Endometrium (tissue), 2 donors: ENCODE data around the gene TLCD2.
"Not testable (repeated sequence)": the region's sequence is repeated elsewhere in the genome, so short reads cannot be mapped to it uniquely, and the experiment has no call there.

Experiments used
- FAIRE-seq: peaks from 2 replicates; lab custom pipeline; 2012; peaks lifted over from hg19 to GRCh38; lab: Jason Lieb, UNC
- donor health status: control.
- donor health status: control.

The TLCD2 gene

GRCh38 chr17:1709971-1710806 is at the start of gene TLCD2:
TLCD2 (minus strand) TSS chr17:1710377; CDS start chr17:1710242, 135 bp downstream.
- no peak for FAIRE-seq

- FAIRE-seq: peak; percentile 73
Measured at GRCh38 chr17:1759529-1759928, 49.4 kb upstream of the TLCD2 start.

GRCh38 chr17:1758807-1759206 is 48.6 kb upstream of the TLCD2 start:
- FAIRE-seq: no peak

- no peak for FAIRE-seq
Measured at GRCh38 chr17:1755827-1756262, 45.7 kb upstream of the TLCD2 start.

GRCh38 chr17:1755252-1755826 is 45.2 kb upstream of the TLCD2 start:
- no peak for FAIRE-seq

- no peak for FAIRE-seq
Measured at GRCh38 chr17:1754430-1755112, 44.4 kb upstream of the TLCD2 start.

- FAIRE-seq: no peak
Measured at GRCh38 chr17:1753767-1754429, 43.7 kb upstream of the TLCD2 start.

GRCh38 chr17:1752425-1753262 is 42.5 kb upstream of the TLCD2 start:
- no peak for FAIRE-seq

GRCh38 chr17:1750628-1751027 is 40.5 kb upstream of the TLCD2 start:
- FAIRE-seq: no peak

- no peak for FAIRE-seq
Measured at GRCh38 chr17:1746975-1747543, 36.9 kb upstream of the TLCD2 start.

- no peak for FAIRE-seq
Measured at GRCh38 chr17:1745513-1746020, 35.4 kb upstream of the TLCD2 start.

- FAIRE-seq: no peak
Measured at GRCh38 chr17:1744551-1745512, 34.7 kb upstream of the TLCD2 start.

GRCh38 chr17:1743088-1743439 is 32.9 kb upstream of the TLCD2 start:
- FAIRE-seq: no peak

- no peak for FAIRE-seq
Measured at GRCh38 chr17:1742371-1743087, 32.4 kb upstream of the TLCD2 start, which contains the start of gene SERPINF2. SERPINF2 (plus strand) TSS chr17:1742871; CDS start chr17:1744996, 2,125 bp downstream.

GRCh38 chr17:1741899-1742298 is 31.7 kb upstream of the TLCD2 start:
- FAIRE-seq: not testable (repeated sequence)

- no peak for FAIRE-seq
Measured at GRCh38 chr17:1737531-1738291, 27.5 kb upstream of the TLCD2 start.

- no peak for FAIRE-seq
Measured at GRCh38 chr17:1736348-1737281, 26.4 kb upstream of the TLCD2 start.
